Mucosa of stomach (tissue), 1 donor: Measurements from ENCODE around the gene SDC4.
A peak's percentile ranks its signal among the peaks of the same experiment; 100 is the strongest.
"Not testable (repeated sequence)": the region's sequence is repeated elsewhere in the genome, so short reads cannot be mapped to it uniquely, and the experiment has no call there.

Experiments used
- H3K27me3 ChIP-seq: one replicate; pipeline ENCODE4 v1.7.0; 2013; ENCODE audit warnings: mild to moderate bottlenecking, low read length; ENCODE audit not compliant: control insufficient read depth, insufficient read depth
- H3K36me3 ChIP-seq: one replicate; pipeline ENCODE4 v1.7.0; 2013; ENCODE audit warnings: low read length; ENCODE audit not compliant: control insufficient read depth, insufficient read depth
- H3K4me1 ChIP-seq: one replicate; pipeline ENCODE4 v1.7.0; 2013; ENCODE audit warnings: mild to moderate bottlenecking, low read length; ENCODE audit not compliant: control insufficient read depth, insufficient read depth
- H3K4me3 ChIP-seq: one replicate; pipeline ENCODE4 v1.7.0; 2013; ENCODE audit warnings: low read length
- H3K9ac ChIP-seq: one replicate; pipeline ENCODE4 v1.7.0; 2013; ENCODE audit warnings: mild to moderate bottlenecking, low read length, moderate library complexity
- H3K9me3 ChIP-seq: one replicate; pipeline ENCODE4 v1.7.0; 2013; ENCODE audit warnings: mild to moderate bottlenecking, low read length, moderate library complexity; ENCODE audit not compliant: control insufficient read depth
- donor health status: Pancreatic carcinoma.

The SDC4 gene

DNA sequence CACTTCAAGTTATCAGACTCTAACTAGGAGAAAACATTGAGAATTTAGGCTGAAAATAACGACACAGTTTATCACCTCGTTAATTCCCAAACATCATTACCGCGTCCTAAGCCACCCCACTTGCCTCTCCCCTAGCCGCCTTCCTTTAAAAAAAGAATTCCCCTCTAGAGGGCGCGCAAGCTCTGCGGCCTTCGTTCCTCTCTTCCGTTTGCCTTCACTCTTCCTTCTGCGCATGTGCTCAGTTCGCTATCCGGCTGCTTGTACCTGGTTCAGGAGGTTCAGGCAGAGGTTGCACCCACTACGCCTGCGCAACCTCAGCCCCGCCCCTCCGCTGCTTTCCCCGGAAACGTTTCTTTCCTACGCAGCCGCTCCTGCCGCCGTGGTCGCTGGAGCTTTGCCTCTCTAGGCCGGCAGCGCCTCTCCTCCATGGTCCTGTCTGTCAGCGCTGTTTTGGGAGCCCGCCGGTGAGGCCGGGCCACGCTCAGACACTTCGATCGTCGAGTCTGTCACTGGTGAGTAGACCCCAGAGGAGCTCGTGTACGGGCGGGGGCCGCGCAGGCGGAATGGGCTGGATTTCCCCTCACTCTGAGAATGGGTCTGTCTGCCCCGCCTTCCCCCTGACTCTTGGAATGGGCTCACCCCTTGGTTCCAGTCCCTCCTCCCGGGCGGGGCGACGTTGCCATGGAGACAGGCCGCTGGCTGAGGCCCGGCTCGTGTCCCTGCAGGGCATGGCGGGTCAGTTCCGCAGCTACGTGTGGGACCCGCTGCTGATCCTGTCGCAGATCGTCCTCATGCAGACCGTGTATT, 14.8 kb upstream of the SDC4 start, which contains the start of gene SYS1:
TSS of gene SYS1 (plus strand) at position 353 of the 807 bp plus-strand sequence. CDS start at position 729, 376 bp downstream.
- H3K36me3 ChIP-seq = peaks cover 7% of the 10 kb centered on the region
- peak within 1 kb of the TSS; percentile 87 for H3K4me3 ChIP-seq
- H3K27me3 ChIP-seq = no peaks in the 10 kb centered on the region
- peak within 1 kb of the TSS; percentile 91 for H3K9ac ChIP-seq
- H3K9me3 ChIP-seq = no peaks in the 10 kb centered on the region
- H3K4me1 ChIP-seq = peaks cover 46% of the 10 kb centered on the region

- no peak overlapping the region for H3K4me3 ChIP-seq
- H3K36me3 ChIP-seq = peaks cover 7% of the 10 kb centered on the region
- H3K9me3 ChIP-seq = no peaks in the 10 kb centered on the region
- H3K27me3 ChIP-seq = no peaks in the 10 kb centered on the region
- H3K4me1 ChIP-seq = peaks cover 55% of the 10 kb centered on the region
- no peak overlapping the region for H3K9ac ChIP-seq
Measured at GRCh38 chr20:45361793-45362192, 13.6 kb upstream of the SDC4 start.

GRCh38 chr20:45359406-45360148, 11.4 kb upstream of the SDC4 start:
- peaks cover 55% of the 10 kb centered on the region for H3K4me1 ChIP-seq
- H3K36me3 ChIP-seq = no peaks in the 10 kb centered on the region
- no peaks in the 10 kb centered on the region for H3K9me3 ChIP-seq
- H3K4me3 ChIP-seq = peak overlapping the region; percentile 3
- no peak overlapping the region for H3K9ac ChIP-seq
- H3K27me3 ChIP-seq = no peaks in the 10 kb centered on the region

GRCh38 chr20:45359069-45359405, 10.8 kb upstream of the SDC4 start:
- Histone ChIP-seq H3K9ac (no peak overlapping the region), H3K9me3 (no peaks in the 10 kb centered on the region), H3K4me1 (peaks cover 53% of the 10 kb centered on the region), H3K36me3 (no peaks in the 10 kb centered on the region), H3K27me3 (no peaks in the 10 kb centered on the region), H3K4me3 (no peak overlapping the region)

DNA sequence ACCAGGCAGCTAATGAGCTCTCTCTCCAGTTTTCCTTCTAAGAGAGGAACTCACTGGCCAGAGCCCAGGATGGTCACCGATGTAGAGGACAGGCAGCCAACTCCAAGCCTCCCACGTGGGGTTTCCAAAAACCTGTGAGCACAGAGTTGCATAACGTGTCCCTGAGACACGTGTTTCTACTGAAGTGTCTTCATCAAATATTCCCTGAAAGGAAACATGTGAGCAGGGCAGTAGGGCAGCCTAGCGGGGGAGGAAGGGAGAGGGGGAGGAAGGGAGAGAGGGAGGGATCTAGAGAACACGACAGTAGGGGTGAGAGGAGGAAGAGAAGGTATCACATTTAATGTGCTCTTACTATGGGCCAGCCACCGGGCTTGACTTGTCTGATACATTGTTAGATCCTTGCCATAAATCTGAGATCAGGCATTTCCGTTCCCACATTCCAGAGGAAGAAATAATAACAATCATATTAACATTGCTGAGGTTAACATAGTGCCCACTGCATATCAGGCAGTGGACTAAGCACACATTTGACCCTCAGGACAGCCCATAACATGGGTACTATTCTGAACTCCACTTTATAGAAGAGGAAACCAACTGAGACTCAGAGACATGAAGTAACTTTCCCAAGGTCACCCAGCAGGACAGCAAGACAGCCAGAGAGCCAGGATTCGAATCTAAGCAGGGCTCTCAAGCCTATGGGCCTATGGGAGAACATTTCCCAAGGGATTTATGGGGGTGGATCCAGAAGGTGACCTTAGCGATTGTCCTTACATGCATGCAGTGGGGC, 10.3 kb upstream of the SDC4 start:
- no peaks in the 10 kb centered on the region for H3K27me3 ChIP-seq
- H3K36me3 ChIP-seq = no peaks in the 10 kb centered on the region
- H3K9ac ChIP-seq = no peak overlapping the region
- H3K4me3 ChIP-seq = no peak overlapping the region
- H3K9me3 ChIP-seq = no peaks in the 10 kb centered on the region
- H3K4me1 ChIP-seq = peaks cover 47% of the 10 kb centered on the region

GRCh38 chr20:45355209-45356084, 7.2 kb upstream of the SDC4 start:
- Histone ChIP-seq H3K36me3 (no peaks in the 10 kb centered on the region), H3K9ac (no peak overlapping the region), H3K9me3 (no peaks in the 10 kb centered on the region), H3K27me3 (no peaks in the 10 kb centered on the region), H3K4me1 (peaks cover 31% of the 10 kb centered on the region), H3K4me3 (no peak overlapping the region)

DNA sequence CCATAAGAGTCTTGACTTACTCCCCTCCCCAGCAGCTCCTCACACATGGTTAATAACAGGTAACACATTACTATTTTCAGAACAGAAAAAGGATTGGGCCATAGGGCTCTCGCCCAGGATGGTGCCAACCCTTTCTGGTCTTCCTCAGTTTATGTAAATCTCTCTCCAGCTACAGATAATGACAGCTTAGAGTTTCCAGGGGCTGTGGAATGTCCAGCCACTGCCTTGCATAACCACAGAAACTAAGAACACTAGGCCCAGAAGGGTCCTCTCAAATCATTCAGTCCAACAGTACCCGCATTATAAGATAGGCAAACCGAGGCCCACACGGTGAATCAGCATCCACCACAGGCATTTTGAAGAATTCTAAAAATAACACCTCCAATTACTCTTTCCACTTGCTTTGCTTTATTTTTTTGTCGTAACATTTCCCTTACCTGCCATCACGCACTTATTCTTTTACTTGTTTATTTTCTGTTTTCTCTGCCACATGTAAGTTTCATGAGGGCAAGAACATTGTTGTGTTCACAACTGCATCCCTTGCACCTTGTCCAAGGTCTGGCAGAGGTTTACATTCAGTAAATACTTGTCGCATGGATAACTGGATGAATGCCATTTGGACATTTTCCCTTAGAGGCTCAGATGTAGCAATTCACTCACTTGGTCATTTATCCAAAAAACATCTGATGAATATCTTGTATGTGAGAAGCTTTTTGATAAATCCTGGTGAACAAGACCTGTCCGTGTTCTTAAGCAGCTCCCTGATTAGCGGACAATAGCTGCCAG, 6.4 kb upstream of the SDC4 start:
- Histone ChIP-seq H3K9me3 (no peaks in the 10 kb centered on the region), H3K36me3 (no peaks in the 10 kb centered on the region), H3K4me1 (peaks cover 24% of the 10 kb centered on the region), H3K27me3 (no peaks in the 10 kb centered on the region), H3K4me3 (no peak overlapping the region), H3K9ac (no peak overlapping the region)

GRCh38 chr20:45353746-45354145, 5.5 kb upstream of the SDC4 start:
- Histone ChIP-seq H3K36me3 (no peaks in the 10 kb centered on the region), H3K4me3 (no peak overlapping the region)

DNA sequence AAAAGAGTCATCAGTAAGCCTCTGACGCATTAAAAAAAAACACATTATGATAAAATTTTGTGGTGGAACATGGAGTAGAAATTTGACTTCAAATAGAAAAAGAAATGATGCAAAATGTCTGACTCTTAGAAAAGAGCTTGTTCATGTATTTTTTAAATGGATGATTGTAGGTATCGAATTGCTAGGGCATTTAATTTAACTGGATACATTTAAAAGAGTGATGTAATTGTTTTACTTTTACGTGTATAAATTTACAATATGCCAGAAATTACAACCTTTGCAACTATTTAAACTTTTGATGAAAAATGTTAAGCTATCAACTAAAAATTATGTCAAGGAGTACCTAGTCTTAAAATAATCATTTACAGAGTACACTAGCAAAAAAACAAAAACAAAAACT, 4.5 kb upstream of the SDC4 start:
- H3K4me3 ChIP-seq = no peak overlapping the region
- no peaks in the 10 kb centered on the region for H3K27me3 ChIP-seq
- H3K4me1 ChIP-seq = peaks cover 11% of the 10 kb centered on the region
- no peaks in the 10 kb centered on the region for H3K36me3 ChIP-seq
- no peak overlapping the region for H3K9ac ChIP-seq
- no peaks in the 10 kb centered on the region for H3K9me3 ChIP-seq

More at GRCh38 chr20:45353746-45354145, 5.5 kb upstream of the SDC4 start:
- Histone ChIP-seq H3K27me3 (no peaks in the 10 kb centered on the region), H3K4me1 (peaks cover 17% of the 10 kb centered on the region), H3K9ac (no peak overlapping the region), H3K9me3 (no peaks in the 10 kb centered on the region)

DNA sequence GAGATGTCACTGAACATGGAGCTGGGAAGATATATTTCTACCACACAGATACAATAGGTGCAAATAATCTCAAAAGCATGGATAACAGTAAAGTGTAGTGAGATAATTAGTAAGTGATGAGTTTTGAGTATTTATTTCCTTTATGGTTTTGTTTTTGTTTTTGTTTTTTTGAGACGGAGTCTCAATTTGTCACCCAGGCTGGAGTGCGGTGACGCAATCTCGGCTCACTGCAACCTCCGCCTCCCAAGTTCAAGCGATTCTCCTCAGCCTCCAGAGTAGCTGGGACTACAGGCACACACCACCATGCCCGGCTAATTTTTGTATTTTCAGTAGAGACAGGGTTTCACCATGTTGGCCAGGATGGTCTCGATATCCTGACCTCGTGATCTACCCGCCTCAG, 2.6 kb upstream of the SDC4 start:
- H3K4me3 ChIP-seq, H3K4me1 ChIP-seq, H3K27me3 ChIP-seq, H3K36me3 ChIP-seq, H3K9ac ChIP-seq, H3K9me3 ChIP-seq: not testable (repeated sequence)

- Histone ChIP-seq H3K4me1 (peaks cover 14% of the 10 kb centered on the region), H3K9me3 (no peaks in the 10 kb centered on the region), H3K36me3 (no peaks in the 10 kb centered on the region), H3K27me3 (no peaks in the 10 kb centered on the region), H3K9ac (no peak overlapping the region), H3K4me3 (no peak overlapping the region)
Measured at GRCh38 chr20:45350217-45350616, 2.0 kb upstream of the SDC4 start.
